ENCODE measurements around the gene PUS3.

GRCh38 chr11:125935618-125936199 is 32.7 kb upstream of the PUS3 start:
- TF ChIP-seq EZH2 (IDR thresholded peaks at IDR 0.05; ENCODE audit: insufficient read depth, low read length) (no peak), CTCF (IDR thresholded peaks at IDR 0.05; ENCODE audit: insufficient read depth, low read depth, low read length) (no peak)

Measured in astrocyte (in vitro differentiated cells and primary cell).